ENCODE results near the gene RNF40.

Gene RNF40

GRCh38 chr16:30802936-30803335, 40.8 kb downstream of the RNF40 start:
- TF ChIP-seq CTCF (IDR thresholded peaks at IDR 0.05; ENCODE audit: low read depth, low read length, poor library complexity, severe bottlenecking): no peak
- TF ChIP-seq EZH2phosphoT487 (IDR thresholded peaks at IDR 0.05; ENCODE audit: borderline replicate concordance, low read length): no peak
- Histone ChIP-seq H3K27me3 (ENCODE audit: control insufficient read depth, low read length) (no peaks in the 10 kb centered on the region), H3K4me3 (ENCODE audit: low read length) (no peak overlapping the region), H3K4me1 (ENCODE audit: control insufficient read depth, low read length) (peaks cover 20% of the 10 kb centered on the region), H3F3A (ENCODE audit: control insufficient read depth, insufficient read depth) (no peaks in the 10 kb centered on the region), H3K27ac (ENCODE audit: low read depth, low read length) (no peak overlapping the region), H3K4me2 (ENCODE audit: low read length) (no peak overlapping the region), H3K9me2 (replicated peaks; ENCODE audit: control insufficient read depth, low read length) (no peaks in the 10 kb centered on the region), H3K9me3 (ENCODE audit: control insufficient read depth, insufficient read depth, low read length) (no peaks in the 10 kb centered on the region), H3K36me3 (ENCODE audit: control insufficient read depth, low read length) (no peaks in the 10 kb centered on the region), H4K20me1 (ENCODE audit: control insufficient read depth, insufficient read depth, low read depth, low read length) (no peaks in the 10 kb centered on the region), H3K79me2 (ENCODE audit: control insufficient read depth, low read length) (no peaks in the 10 kb centered on the region)

DNA sequence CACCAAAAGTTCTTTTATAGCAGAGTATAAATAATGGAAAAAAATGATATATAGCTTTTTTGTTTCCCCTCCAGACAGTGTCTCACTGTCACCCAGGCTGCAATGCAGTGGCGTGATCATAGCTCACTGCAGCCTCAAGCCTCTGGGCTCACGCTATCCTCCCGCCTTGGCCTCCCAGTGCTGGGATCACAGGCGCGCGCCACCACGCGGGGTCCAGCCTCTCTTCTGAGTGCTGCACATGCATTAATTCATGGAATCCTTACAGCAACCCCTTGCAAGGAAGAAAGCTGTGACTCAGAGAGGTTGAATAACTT, 42.9 kb downstream of the RNF40 start:
- TF ChIP-seq EZH2phosphoT487 (IDR thresholded peaks at IDR 0.05; ENCODE audit: borderline replicate concordance, low read length) (no peak), CTCF (IDR thresholded peaks at IDR 0.05; ENCODE audit: low read depth, low read length, poor library complexity, severe bottlenecking) (no peak)
- H3K4me2 ChIP-seq (ENCODE audit: low read length): peak overlapping the region; percentile 87
- no peaks in the 10 kb centered on the region for H4K20me1 ChIP-seq (ENCODE audit: control insufficient read depth, insufficient read depth, low read depth, low read length)
- no peaks in the 10 kb centered on the region for H3K9me2 ChIP-seq (replicated peaks; ENCODE audit: control insufficient read depth, low read length)
- H3K4me1 ChIP-seq (ENCODE audit: control insufficient read depth, low read length): peaks cover 20% of the 10 kb centered on the region
- no peaks in the 10 kb centered on the region for H3K27me3 ChIP-seq (ENCODE audit: control insufficient read depth, low read length)
- H3K79me2 ChIP-seq (ENCODE audit: control insufficient read depth, low read length): no peaks in the 10 kb centered on the region
- H3K36me3 ChIP-seq (ENCODE audit: control insufficient read depth, low read length): no peaks in the 10 kb centered on the region
- no peaks in the 10 kb centered on the region for H3F3A ChIP-seq (ENCODE audit: control insufficient read depth, insufficient read depth)
- H3K9me3 ChIP-seq (ENCODE audit: control insufficient read depth, insufficient read depth, low read length): no peaks in the 10 kb centered on the region
- H3K4me3 ChIP-seq (ENCODE audit: low read length): peak overlapping the region; percentile 86
- no peak overlapping the region for H3K27ac ChIP-seq (ENCODE audit: low read depth, low read length)

DNA sequence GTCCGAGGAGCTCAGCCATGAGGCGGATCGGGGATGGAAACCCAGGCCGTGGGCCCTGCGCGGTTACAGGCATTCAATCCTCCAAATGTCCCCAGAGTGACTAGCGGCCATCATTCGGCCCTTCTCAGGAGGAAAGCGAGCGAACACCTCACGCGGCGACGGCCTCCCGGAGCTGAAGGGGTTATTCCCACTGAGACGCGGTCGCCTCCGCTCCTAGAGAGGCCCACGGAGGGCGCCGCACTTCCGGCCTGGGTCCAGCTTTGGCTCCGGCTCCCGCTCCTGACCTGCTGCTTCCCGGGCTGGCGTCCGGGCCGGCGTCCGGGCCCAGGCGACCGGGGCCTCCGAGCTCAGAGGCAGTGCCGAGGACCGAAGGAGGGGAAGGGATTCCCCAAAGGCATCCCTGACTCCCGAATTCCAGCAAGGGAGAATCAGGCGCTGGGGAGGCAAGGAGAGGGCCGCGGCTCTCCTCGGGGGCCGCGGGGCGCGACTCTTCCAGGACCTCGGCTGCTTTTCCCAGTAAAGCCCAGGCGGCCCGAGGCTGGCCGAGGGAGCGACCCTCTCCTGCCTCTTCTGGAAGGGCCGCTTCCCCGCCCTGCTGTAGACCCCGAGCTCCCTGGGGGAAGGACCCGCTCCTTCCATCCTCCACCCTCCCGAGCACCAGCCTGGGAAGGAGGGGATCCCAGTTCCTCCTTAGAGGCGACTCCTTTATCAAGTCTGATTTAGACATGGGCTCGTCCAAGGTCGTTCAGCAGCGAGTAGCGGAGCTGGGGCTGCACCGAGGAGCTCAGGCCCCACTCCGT, 43.4 kb downstream of the RNF40 start:
- Histone ChIP-seq H3K79me2 (ENCODE audit: control insufficient read depth, low read length) (no peaks in the 10 kb centered on the region), H3F3A (ENCODE audit: control insufficient read depth, insufficient read depth) (no peaks in the 10 kb centered on the region), H3K9me3 (ENCODE audit: control insufficient read depth, insufficient read depth, low read length) (no peaks in the 10 kb centered on the region)

More for the DNA sequence above, 43.4 kb downstream of the RNF40 start:
- Histone ChIP-seq H4K20me1 (ENCODE audit: control insufficient read depth, insufficient read depth, low read depth, low read length) (no peaks in the 10 kb centered on the region), H3K27me3 (ENCODE audit: control insufficient read depth, low read length) (no peaks in the 10 kb centered on the region), H3K36me3 (ENCODE audit: control insufficient read depth, low read length) (no peaks in the 10 kb centered on the region), H3K9me2 (replicated peaks; ENCODE audit: control insufficient read depth, low read length) (no peaks in the 10 kb centered on the region), H3K27ac (ENCODE audit: low read depth, low read length) (0 out of 2 replicates have a peak overlapping the region, but pooled peaks have one; percentile 13), H3K4me1 (ENCODE audit: control insufficient read depth, low read length) (peaks cover 20% of the 10 kb centered on the region), H3K4me3 (ENCODE audit: low read length) (peak overlapping the region; percentile 86), H3K4me2 (ENCODE audit: low read length) (peak overlapping the region; percentile 87)
- TF ChIP-seq EZH2phosphoT487 (IDR thresholded peaks at IDR 0.05; ENCODE audit: borderline replicate concordance, low read length) (no peak), CTCF (IDR thresholded peaks at IDR 0.05; ENCODE audit: low read depth, low read length, poor library complexity, severe bottlenecking) (no peak)
